Smooth muscle cell (in vitro differentiated cells): ENCODE measurements around the gene RASD2. TPM values are rescaled to one million over a fixed set of nuclear protein-coding genes. Genes with fewer than 3 reads are reported as not detected.
A peak's percentile ranks its signal among the peaks of the same experiment; 100 is the strongest.

ENCODE experiments used
- DNase-seq: peaks from one replicate; lab custom pipeline; 2025; ENCODE audit not compliant: unreplicated experiment; lab: John Stamatoyannopoulos, UW
- H2AFZ ChIP-seq: fragments of 200-600 bp; sonication (generic); 2 replicates; pipeline ENCODE4 v1.6.0; 2016; ENCODE audit warnings: antibody characterized with exemption, low read depth, mild to moderate bottlenecking
- H3F3A ChIP-seq: fragments of 200-600 bp; sonication (generic); 2 replicates; pipeline ENCODE4 v1.6.0; 2017; ENCODE audit warnings: antibody characterized with exemption, low read depth
- H3K27ac ChIP-seq: fragments of 200-600 bp; sonication (generic); 2 replicates; pipeline ENCODE4 v1.5.1; 2016; ENCODE audit warnings: low read depth, mild to moderate bottlenecking
- H3K27me3 ChIP-seq: fragments of 200-600 bp; sonication (generic); 2 replicates; pipeline ENCODE4 v1.6.1; 2016; ENCODE audit warnings: low read depth, mild to moderate bottlenecking
- H3K36me3 ChIP-seq: fragments of 200-600 bp; sonication (generic); 2 replicates; pipeline ENCODE4 v1.5.1; 2016; ENCODE audit warnings: low read depth
- H3K4me1 ChIP-seq: fragments of 200-600 bp; sonication (generic); 2 replicates; pipeline ENCODE4 v1.5.1; 2016; ENCODE audit warnings: low read depth
- H3K4me2 ChIP-seq: fragments of 200-600 bp; sonication (generic); 2 replicates; pipeline ENCODE4 v1.6.0; 2016; ENCODE audit warnings: mild to moderate bottlenecking
- H3K4me3 ChIP-seq: fragments of 200-600 bp; sonication (generic); 2 replicates; pipeline ENCODE4 v1.5.1; 2016; ENCODE audit warnings: mild to moderate bottlenecking
- H3K79me2 ChIP-seq: fragments of 200-600 bp; sonication (generic); 2 replicates; pipeline ENCODE4 v1.6.0; 2016; ENCODE audit warnings: low read depth, mild to moderate bottlenecking
- H3K9ac ChIP-seq: fragments of 200-600 bp; sonication (generic); 2 replicates; pipeline ENCODE4 v1.6.0; 2016; ENCODE audit warnings: low read depth
- H3K9me3 ChIP-seq: fragments of 200-600 bp; sonication (generic); replicated peaks from 2 replicates; pipeline ENCODE4 v1.5.1; 2016; ENCODE audit warnings: low read depth
- H4K20me1 ChIP-seq: fragments of 200-600 bp; sonication (generic); 2 replicates; pipeline ENCODE4 v1.6.0; 2016; ENCODE audit warnings: low read depth
- WGBS: methylation state at CpG from one replicate; pipeline ENCODE4 v1.1.7; 2016; ENCODE audit warnings: low lambda C conversion rate; 5-methylcytosine and 5-hydroxymethylcytosine counted together
- polyA plus RNA-seq: library from polyadenylated mRNA; unstranded; fragments of >200 nt; fragmentation: Nextera tagmentation; extraction: Ambion mirVana; gene quantifications from 2 replicates; pipeline ENCODE4 v1.2.1, GENCODE V29; 2016
- total RNA-seq: library from RNA; depleted of rRNA; stranded (reverse); fragments of >200 nt; gene quantifications from 2 replicates; pipeline ENCODE4 v1.2.3, GENCODE V29; 2014
- TF ChIP-seq, protein P1 (sequence below): fragments of 200-600 bp; sonication (generic); IDR thresholded peaks from 2 replicates; pipeline ENCODE4 v1.5.1; 2017; ENCODE audit warnings: borderline replicate concordance, mild to moderate bottlenecking, antibody characterized with exemption; ENCODE audit not compliant: insufficient read depth, poor library complexity, severe bottlenecking

RASD2 gene
- total and polyA plus RNA-seq, 2 experiments from 2014 or later: 0.27 TPM; not detected in 1

DNA sequence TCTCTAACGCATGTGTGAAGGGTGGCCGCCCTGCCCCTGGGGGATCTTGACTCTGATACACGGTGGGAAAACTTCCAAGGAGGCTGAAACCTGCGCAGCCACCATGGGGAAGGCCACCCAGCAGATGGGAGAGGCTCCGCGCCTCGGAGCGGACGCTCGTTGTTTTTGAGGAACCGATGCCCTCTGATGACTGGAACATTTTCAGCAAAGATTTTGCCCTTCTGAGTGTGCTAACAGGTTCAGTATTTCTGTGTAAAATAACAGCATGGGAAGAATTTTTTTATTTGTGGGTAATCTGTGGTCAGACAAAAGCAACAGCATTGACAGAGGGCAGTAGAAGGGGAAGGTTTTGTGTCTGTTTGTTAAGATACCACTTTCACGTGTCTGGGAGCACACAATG lies 59.8 kb downstream of the RASD2 start:
- H3K27ac ChIP-seq: no peak overlapping the region
- H3F3A ChIP-seq: peaks cover 2% of the 10 kb centered on the region
- H2AFZ ChIP-seq: no peak overlapping the region
- DNase-seq: no peak
- TF ChIP-seq, protein P1, sequence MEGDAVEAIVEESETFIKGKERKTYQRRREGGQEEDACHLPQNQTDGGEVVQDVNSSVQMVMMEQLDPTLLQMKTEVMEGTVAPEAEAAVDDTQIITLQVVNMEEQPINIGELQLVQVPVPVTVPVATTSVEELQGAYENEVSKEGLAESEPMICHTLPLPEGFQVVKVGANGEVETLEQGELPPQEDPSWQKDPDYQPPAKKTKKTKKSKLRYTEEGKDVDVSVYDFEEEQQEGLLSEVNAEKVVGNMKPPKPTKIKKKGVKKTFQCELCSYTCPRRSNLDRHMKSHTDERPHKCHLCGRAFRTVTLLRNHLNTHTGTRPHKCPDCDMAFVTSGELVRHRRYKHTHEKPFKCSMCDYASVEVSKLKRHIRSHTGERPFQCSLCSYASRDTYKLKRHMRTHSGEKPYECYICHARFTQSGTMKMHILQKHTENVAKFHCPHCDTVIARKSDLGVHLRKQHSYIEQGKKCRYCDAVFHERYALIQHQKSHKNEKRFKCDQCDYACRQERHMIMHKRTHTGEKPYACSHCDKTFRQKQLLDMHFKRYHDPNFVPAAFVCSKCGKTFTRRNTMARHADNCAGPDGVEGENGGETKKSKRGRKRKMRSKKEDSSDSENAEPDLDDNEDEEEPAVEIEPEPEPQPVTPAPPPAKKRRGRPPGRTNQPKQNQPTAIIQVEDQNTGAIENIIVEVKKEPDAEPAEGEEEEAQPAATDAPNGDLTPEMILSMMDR: no peak
- WGBS: 87% methylated on average over 12 of the region's 12 CpGs
- H3K4me1 ChIP-seq: no peaks in the 10 kb centered on the region
- no peaks in the 10 kb centered on the region for H3K79me2 ChIP-seq
- no peaks in the 10 kb centered on the region for H3K27me3 ChIP-seq
- H3K36me3 ChIP-seq: no peaks in the 10 kb centered on the region
- H3K9me3 ChIP-seq: no peaks in the 10 kb centered on the region
- H3K4me3 ChIP-seq: no peak overlapping the region
- no peak overlapping the region for H3K9ac ChIP-seq
- no peaks in the 10 kb centered on the region for H4K20me1 ChIP-seq
- no peak overlapping the region for H3K4me2 ChIP-seq

GRCh38 chr22:35601013-35601580 lies 60.5 kb downstream of the RASD2 start:
- H3K36me3 ChIP-seq: no peaks in the 10 kb centered on the region
- H3K4me2 ChIP-seq: no peak overlapping the region
- H4K20me1 ChIP-seq: no peaks in the 10 kb centered on the region
- no peak overlapping the region for H3K9ac ChIP-seq
- TF ChIP-seq, protein P1: no peak
- no peak for DNase-seq
- no peaks in the 10 kb centered on the region for H3K9me3 ChIP-seq
- WGBS: 97% methylated on average over 5 of the region's 5 CpGs
- H3K4me3 ChIP-seq: no peak overlapping the region
- H3F3A ChIP-seq: peaks cover 2% of the 10 kb centered on the region
- no peaks in the 10 kb centered on the region for H3K79me2 ChIP-seq
- no peak overlapping the region for H3K27ac ChIP-seq
- no peak overlapping the region for H2AFZ ChIP-seq
- no peaks in the 10 kb centered on the region for H3K27me3 ChIP-seq
- H3K4me1 ChIP-seq: no peaks in the 10 kb centered on the region

DNA sequence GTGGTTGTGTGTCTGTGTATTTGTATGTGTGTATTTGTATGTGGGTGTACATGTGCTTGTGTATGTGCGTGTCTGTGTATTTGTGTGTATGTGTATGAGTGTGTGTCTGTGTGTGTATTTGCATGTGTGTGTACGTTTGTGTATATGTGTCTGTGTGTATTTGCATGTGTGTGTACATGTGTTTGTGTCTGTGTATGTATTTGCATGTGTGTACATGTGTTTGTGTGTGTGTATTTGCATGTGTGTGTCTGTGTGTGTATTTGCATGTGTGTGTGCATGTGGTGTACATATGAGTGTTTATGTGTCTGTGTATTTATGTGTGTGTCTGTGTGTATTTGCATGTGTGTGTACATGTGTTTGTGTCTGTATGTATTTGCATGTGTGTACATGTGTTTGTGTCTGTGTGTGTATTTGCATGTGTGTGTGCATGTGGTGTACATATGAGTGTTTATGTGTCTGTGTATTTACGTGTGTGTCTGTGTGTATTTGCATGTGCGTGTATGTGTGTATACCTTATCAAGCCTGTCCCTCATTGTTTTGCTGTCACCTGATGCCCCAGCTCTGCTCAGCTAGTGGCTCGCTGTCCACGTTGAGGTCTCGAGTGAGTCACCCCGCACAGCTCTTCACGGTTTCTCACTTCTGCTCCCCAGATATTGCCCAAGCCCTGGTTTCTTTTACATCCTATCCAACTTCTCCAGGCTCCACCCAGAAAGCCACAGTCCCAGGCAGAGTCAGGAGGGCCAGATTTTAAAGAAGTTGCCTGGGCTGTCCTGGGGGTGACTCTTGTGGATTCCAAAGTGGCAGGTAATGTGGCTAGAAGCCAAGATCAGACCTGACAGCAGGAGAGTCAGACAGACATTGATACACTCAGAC lies 61.3 kb downstream of the RASD2 start:
- Histone ChIP-seq H3K9me3 (no peaks in the 10 kb centered on the region), H3K27me3 (no peaks in the 10 kb centered on the region), H3K9ac (no peak overlapping the region), H3K79me2 (no peaks in the 10 kb centered on the region), H3F3A (peaks cover 2% of the 10 kb centered on the region), H4K20me1 (no peaks in the 10 kb centered on the region), H3K4me2 (no peak overlapping the region), H2AFZ (no peak overlapping the region), H3K27ac (peak overlapping the region; percentile 29), H3K4me3 (no peak overlapping the region), H3K36me3 (no peaks in the 10 kb centered on the region), H3K4me1 (no peaks in the 10 kb centered on the region)
- DNase-seq: no peak
- WGBS: 63% methylated on average over 9 of the region's 9 CpGs
- TF ChIP-seq, protein P1: no peak

Other genes with a start within 250 kb of the RASD2 start
- gene TOM1, start 240.9 kb upstream of the RASD2 start, total RNA-seq: 109 and 127 TPM in 2 replicates
- gene TOM1, start 240.9 kb upstream of the RASD2 start, polyA plus RNA-seq: 73.0 and 86.1 TPM in 2 replicates
- gene HMOX1, start 159.7 kb upstream of the RASD2 start, total RNA-seq: 11.7 and 13.7 TPM in 2 replicates
- gene HMOX1, start 159.7 kb upstream of the RASD2 start, polyA plus RNA-seq: 7.7 and 9.8 TPM in 2 replicates
- 7.4 and 28.7 TPM in 2 replicates for gene MCM5, start 140.7 kb upstream of the RASD2 start, total RNA-seq
- gene MCM5, start 140.7 kb upstream of the RASD2 start, polyA plus RNA-seq: 23.1 and 31.9 TPM in 2 replicates
- not detected in 2 replicates for gene MB, start 76.5 kb downstream of the RASD2 start, total RNA-seq
- 0.14 and 0.53 TPM in 2 replicates for gene MB, start 76.5 kb downstream of the RASD2 start, polyA plus RNA-seq
- 0.76 and 0.99 TPM in 2 replicates for gene APOL6, start 107.6 kb downstream of the RASD2 start, total RNA-seq
- gene APOL6, start 107.6 kb downstream of the RASD2 start, polyA plus RNA-seq: 0.18 and 0.23 TPM in 2 replicates
- not detected in 2 replicates for gene APOL5, start 177.0 kb downstream of the RASD2 start, total RNA-seq
- not detected in 2 replicates for gene APOL5, start 177.0 kb downstream of the RASD2 start, polyA plus RNA-seq